Mammary epithelial cell (primary cell): Measurements from ENCODE around the gene HUNK.

ENCODE experiments used
- CTCF ChIP-seq, 2 donors: IDR thresholded peaks in 1 of 2; conservative IDR thresholded peaks in 1 of 2; 2 replicates each; pipeline ENCODE4 v1.5.1; 2011 to 2012; ENCODE audit warnings: inconsistent platforms in 2 of 2, low read length in 2 of 2, mild to moderate bottlenecking in 2 of 2, control low read depth in 1 of 2, low read depth in 1 of 2; ENCODE audit not compliant: insufficient read depth in 1 of 2; ENCODE audit errors: extremely low read depth in 1 of 2
- EZH2 ChIP-seq: IDR thresholded peaks from 2 replicates; pipeline ENCODE4 v1.6.1; 2012; ENCODE audit warnings: low read length, inconsistent platforms, borderline replicate concordance

GRCh38 chr21:31872072-31872451 lies 758 bp upstream of the HUNK start:
- TF ChIP-seq CTCF (conservative IDR thresholded peaks at IDR 0.05 in 1 of 2, IDR thresholded peaks at IDR 0.05 in 1 of 2; ENCODE audit: extremely low read depth in 1 of 2, insufficient read depth in 1 of 2, low read depth in 1 of 2, low read length in 2 of 2): no peak
- no peak for TF ChIP-seq EZH2
